NCI-H748 treated with DMSO at 0.1 percent for 48 hours (cell line): ENCODE data around the gene ITPKA.
"Not testable (repeated sequence)": the region's sequence is repeated elsewhere in the genome, so short reads cannot be mapped to it uniquely, and the experiment has no call there.

Experiments used
- DNase-seq: peaks from one replicate; lab custom pipeline; 2025; lab: John Stamatoyannopoulos, UW

ITPKA gene

GRCh38 chr15:41493205-41493901 lies at the start of gene ITPKA:
ITPKA (plus strand) TSS chr15:41493874; CDS start chr15:41493928, 54 bp downstream.
- peak; percentile 37 for DNase-seq

GRCh38 chr15:41445399-41445798 lies 48.3 kb upstream of the ITPKA start:
- no peak for DNase-seq

- no peak for DNase-seq
Measured at GRCh38 chr15:41462084-41462795, 31.4 kb upstream of the ITPKA start.

DNA sequence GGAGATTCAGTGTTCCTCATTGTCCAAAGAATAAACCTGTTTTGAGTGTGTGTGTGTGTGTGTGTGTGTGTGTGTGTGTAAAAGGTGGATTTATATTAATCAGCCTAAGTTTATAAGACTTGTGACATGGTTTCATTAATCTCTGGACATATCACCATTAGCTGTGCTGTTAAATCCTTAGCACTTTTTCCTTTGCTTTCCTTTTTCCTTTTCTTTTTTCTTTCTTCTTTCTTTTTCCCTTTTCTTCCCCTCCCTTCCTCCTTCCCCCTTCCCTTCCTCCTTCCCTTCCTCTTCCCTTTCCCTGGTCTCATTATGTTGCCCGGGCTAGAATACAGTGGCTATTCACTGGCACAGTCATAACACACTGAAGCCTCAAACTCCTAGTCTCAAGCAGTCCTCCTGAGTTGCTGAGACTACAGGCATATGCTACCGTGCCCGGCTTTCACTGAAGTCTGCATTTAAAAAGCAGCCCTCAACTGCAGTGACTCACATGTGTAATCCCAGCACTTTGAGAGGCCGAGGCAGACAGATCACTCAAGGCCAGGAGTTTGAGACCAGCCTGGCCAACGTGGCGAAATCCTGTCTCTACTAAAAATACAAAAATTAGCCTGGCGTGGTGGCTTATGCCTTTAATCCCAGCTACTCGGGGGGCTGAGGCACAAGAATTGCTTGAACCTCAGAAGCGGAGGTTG lies 28.6 kb upstream of the ITPKA start:
- no peak for DNase-seq

- DNase-seq: peak; percentile 3
Measured at GRCh38 chr15:41465822-41466421, 27.8 kb upstream of the ITPKA start.

GRCh38 chr15:41466711-41467110 lies 27.0 kb upstream of the ITPKA start:
- no peak for DNase-seq

DNA sequence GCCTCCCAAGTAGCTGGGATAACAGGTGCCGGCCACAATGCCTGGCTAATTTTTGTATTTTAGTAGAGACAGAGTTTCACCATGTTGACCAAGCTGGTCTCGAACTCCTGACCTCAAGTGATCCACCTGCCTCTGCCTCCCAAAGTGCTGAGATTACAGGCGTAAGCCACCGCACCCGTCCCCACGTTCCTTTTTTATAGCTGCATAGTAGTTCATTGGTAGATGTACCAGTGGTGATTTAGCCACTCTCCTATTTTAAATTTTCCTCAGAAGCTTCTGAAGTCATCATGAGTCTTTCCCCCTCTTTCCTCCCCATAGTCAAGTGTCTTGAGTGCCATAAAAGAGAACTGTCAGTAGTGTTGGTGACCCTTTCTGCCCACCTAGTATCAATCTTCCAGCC lies 24.0 kb upstream of the ITPKA start:
- DNase-seq: not testable (repeated sequence)

GRCh38 chr15:41473418-41473817 lies 20.3 kb upstream of the ITPKA start:
- DNase-seq: no peak

DNA sequence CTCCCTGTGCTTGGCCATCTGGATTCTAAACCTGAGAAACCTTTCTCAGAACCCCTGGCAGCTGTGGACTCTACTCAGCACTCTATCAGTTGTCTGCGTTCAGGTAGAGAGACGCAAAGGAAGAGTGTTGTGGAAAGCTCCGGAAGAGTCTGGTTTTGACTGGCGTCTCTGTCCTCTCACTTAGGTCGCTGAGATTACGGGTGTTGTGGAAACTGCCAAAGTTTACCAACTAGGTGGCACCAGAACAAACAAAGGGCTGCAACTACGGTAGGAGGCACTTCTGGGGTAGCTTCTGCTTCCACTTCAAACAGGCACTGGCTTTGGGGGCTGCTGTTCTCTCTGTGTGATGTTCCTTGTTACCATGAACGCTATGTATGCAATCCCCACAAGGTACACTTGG lies 19.2 kb upstream of the ITPKA start:
- no peak for DNase-seq

DNA sequence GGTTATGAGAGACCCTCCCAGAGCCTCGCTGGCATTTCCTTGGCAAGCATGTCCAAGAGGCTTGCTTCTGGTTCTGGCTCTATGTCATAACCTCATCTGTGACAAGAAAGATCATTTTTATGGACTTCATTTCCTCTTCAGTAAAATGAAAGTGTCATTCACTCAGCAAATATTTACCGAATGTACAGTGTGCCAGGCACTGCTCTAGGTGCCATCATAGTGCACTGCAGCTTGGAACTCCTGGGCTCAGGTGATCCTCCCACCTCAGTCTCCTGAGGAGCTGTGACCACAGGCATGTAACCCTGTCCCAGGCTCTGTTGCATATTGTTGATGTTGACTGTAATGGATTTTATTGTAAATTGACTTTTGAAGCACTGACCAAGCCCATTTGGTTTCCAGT lies 18.7 kb upstream of the ITPKA start:
- no peak for DNase-seq

DNA sequence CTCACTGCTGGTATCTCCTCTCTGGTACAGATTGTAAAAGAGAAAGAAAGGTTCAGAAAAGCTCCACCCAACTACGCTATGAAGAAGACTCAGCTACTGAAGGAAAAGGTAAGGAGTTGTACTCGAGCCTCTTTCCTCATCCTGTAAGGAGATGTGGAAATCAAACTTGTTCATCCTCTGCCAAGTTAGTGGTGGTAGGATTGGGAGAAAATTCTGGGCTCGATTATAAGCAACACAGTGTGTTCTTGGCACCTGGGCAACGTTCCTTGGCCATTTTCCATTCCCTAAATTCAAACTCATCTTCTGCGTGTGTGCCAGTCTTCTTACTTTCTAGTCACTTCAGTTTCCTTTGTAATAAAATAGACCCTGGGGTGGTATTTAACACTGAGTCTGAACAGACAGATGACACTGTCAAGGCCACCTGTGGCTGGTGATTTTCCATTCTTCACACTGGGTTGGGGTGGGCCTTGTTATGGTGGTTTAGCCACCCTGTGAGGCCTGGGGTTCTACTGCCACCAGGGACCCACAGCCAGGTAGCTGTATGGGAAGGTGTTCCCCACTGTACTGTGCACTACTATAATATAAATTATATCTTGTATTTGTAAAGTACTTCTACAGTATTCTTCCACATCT lies 17.1 kb upstream of the ITPKA start:
- DNase-seq: no peak

DNA sequence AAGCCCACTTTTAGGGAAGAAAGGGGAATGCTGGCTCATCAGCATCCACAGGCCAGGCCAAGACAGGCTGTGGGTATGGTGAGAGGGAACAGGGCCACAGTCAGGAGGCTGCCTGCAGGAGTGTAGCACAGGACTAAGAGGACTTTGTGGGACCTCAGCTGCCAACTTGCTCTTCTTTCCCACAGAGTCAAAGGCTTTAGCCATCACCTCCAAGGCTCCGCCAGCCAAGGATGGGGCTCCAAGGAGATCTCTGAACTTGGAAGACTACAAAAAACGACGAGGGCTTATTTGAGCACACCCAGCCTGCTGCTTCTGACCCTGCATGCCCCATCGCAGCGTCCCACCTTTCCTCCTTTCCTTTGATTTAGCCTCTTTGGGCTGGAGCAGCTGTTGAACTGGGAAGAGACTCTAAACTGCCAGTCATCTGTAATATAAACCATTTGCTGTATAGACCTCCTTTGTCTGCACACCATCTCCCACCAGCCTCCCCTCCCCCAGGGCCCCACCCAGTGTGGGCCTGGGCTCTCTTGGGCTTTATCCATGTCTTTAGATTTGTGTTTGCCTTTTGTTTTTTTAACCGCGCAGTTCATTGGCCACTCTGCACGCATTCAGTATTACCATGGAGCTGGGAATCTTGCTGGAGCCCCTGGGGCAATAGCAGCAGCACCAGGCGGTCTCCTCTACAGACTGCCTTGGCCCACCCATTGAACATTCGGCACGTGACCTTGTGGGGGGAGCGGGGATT lies 13.1 kb upstream of the ITPKA start:
- DNase-seq: no peak

DNA sequence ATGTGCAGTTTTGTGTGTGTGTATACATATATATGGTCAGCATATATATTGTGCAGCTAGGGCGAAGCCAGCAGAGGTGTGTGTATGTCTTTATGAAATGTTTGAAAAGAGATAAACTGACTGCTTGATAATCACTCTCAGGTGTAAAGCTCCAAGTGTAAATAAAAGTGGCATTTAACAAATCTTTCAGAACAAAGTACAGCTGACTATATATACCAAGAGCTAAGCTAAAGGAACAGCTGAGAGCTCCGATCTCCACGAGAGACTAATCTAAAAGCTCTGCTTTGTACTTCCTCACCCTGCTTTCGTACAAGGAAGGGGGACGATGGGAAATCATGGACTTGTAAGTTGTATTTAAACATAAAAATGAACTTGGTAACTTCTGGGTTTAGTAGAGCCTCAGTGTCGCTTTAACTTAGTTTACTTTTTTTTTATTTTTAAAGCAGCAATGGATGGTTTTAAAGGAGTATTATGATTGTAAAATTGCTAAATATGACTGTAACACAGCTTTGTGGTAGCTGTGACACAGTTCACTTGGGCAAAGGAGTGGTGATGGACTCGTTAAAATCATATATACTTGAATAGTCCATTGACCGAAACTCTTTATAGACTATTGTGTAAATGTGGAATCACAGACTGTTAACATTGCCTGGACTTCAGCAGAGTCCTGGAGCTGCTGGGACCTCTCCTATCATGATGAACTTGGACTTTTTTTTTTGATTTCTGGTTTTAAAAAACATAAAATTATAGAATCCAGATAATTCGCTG lies 11.4 kb upstream of the ITPKA start:
- DNase-seq: no peak

- DNase-seq: no peak
Measured at GRCh38 chr15:41483115-41483514, 10.6 kb upstream of the ITPKA start.

DNA sequence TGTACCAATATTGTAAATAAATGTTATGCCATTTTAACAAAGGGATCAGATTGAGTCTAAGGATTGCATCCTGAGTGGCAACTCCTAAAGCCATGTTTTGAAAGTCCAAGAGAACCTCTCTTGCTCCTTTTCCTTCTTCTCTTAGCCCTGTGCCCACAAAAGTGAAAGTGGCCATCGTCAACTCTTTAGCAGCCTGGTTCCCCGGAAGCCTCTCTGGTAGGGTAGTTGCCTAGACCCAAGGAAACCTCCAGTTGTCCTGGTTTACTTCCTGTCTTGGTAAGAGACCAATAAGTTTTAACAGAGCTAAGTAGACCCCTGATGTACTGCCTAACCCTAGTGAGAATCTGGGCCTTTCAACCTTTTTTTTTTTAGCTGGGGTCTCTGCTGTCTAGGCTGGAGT lies 10.2 kb upstream of the ITPKA start:
- no peak for DNase-seq

GRCh38 chr15:41484937-41485625 lies 8.6 kb upstream of the ITPKA start:
- no peak for DNase-seq

- no peak for DNase-seq
Measured at GRCh38 chr15:41486286-41486685, 7.4 kb upstream of the ITPKA start.

DNA sequence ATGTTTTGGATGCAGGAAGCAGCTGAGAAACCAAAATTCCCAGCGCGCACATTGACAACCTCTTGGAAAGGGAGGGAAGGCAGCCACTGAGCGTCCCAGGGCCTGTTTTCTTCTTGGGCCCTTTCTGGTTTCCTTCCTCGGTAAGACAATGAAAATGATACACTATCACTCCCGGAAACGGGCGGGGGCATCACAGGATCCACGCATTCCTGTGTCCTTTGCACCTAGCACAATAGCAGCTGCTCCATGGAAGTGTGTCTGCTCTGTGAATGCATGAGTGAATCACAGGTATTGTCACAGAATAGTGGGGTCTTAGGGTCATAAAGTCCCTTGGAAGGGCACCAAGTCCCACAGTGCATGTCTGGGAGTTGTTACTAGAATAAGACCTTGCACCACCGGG lies 6.3 kb upstream of the ITPKA start:
- no peak for DNase-seq

DNA sequence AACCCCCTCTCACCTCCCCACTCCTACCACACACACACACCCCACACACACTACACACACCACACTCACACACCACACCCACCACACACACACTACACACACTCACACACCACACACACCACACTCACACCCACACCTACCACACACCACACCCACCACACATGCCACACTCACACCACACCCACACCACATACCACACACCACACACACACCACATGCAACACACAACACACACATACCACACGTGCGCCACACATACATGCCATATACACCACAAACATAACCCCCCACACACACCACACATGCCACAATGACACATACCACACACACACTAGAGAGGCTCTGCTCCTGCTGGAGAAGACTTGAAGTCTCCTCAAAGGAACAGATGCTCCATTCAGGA lies 5.9 kb upstream of the ITPKA start:
- DNase-seq: no peak

- DNase-seq: no peak
Measured at GRCh38 chr15:41489641-41490040, 4.0 kb upstream of the ITPKA start.
